Smooth muscle cell (in vitro differentiated cells): Measurements from ENCODE around the gene MAST2. TPM values are rescaled to one million over a fixed set of nuclear protein-coding genes. Genes with fewer than 3 reads are reported as not detected.

ENCODE experiments used
- DNase-seq: peaks from one replicate; lab custom pipeline; 2025; ENCODE audit not compliant: unreplicated experiment; lab: John Stamatoyannopoulos, UW
- H2AFZ ChIP-seq: fragments of 200-600 bp; sonication (generic); 2 replicates; pipeline ENCODE4 v1.6.0; 2016; ENCODE audit warnings: antibody characterized with exemption, low read depth, mild to moderate bottlenecking
- H3F3A ChIP-seq: fragments of 200-600 bp; sonication (generic); 2 replicates; pipeline ENCODE4 v1.6.0; 2017; ENCODE audit warnings: antibody characterized with exemption, low read depth
- H3K27ac ChIP-seq: fragments of 200-600 bp; sonication (generic); 2 replicates; pipeline ENCODE4 v1.5.1; 2016; ENCODE audit warnings: low read depth, mild to moderate bottlenecking
- H3K27me3 ChIP-seq: fragments of 200-600 bp; sonication (generic); 2 replicates; pipeline ENCODE4 v1.6.1; 2016; ENCODE audit warnings: low read depth, mild to moderate bottlenecking
- H3K36me3 ChIP-seq: fragments of 200-600 bp; sonication (generic); 2 replicates; pipeline ENCODE4 v1.5.1; 2016; ENCODE audit warnings: low read depth
- H3K4me1 ChIP-seq: fragments of 200-600 bp; sonication (generic); 2 replicates; pipeline ENCODE4 v1.5.1; 2016; ENCODE audit warnings: low read depth
- H3K4me2 ChIP-seq: fragments of 200-600 bp; sonication (generic); 2 replicates; pipeline ENCODE4 v1.6.0; 2016; ENCODE audit warnings: mild to moderate bottlenecking
- H3K4me3 ChIP-seq: fragments of 200-600 bp; sonication (generic); 2 replicates; pipeline ENCODE4 v1.5.1; 2016; ENCODE audit warnings: mild to moderate bottlenecking
- H3K79me2 ChIP-seq: fragments of 200-600 bp; sonication (generic); 2 replicates; pipeline ENCODE4 v1.6.0; 2016; ENCODE audit warnings: low read depth, mild to moderate bottlenecking
- H3K9ac ChIP-seq: fragments of 200-600 bp; sonication (generic); 2 replicates; pipeline ENCODE4 v1.6.0; 2016; ENCODE audit warnings: low read depth
- H3K9me3 ChIP-seq: fragments of 200-600 bp; sonication (generic); replicated peaks from 2 replicates; pipeline ENCODE4 v1.5.1; 2016; ENCODE audit warnings: low read depth
- H4K20me1 ChIP-seq: fragments of 200-600 bp; sonication (generic); 2 replicates; pipeline ENCODE4 v1.6.0; 2016; ENCODE audit warnings: low read depth
- WGBS: methylation state at CpG from one replicate; pipeline ENCODE4 v1.1.7; 2016; ENCODE audit warnings: low lambda C conversion rate; 5-methylcytosine and 5-hydroxymethylcytosine counted together
- polyA plus RNA-seq: library from polyadenylated mRNA; unstranded; fragments of >200 nt; fragmentation: Nextera tagmentation; extraction: Ambion mirVana; gene quantifications from 2 replicates; pipeline ENCODE4 v1.2.1, GENCODE V29; 2016
- total RNA-seq: library from RNA; depleted of rRNA; stranded (reverse); fragments of >200 nt; gene quantifications from 2 replicates; pipeline ENCODE4 v1.2.3, GENCODE V29; 2014
- TF ChIP-seq, protein P1 (sequence below): fragments of 200-600 bp; sonication (generic); IDR thresholded peaks from 2 replicates; pipeline ENCODE4 v1.5.1; 2017; ENCODE audit warnings: borderline replicate concordance, mild to moderate bottlenecking, antibody characterized with exemption; ENCODE audit not compliant: insufficient read depth, poor library complexity, severe bottlenecking

Gene MAST2
- total and polyA plus RNA-seq, 2 experiments from 2014 or later = 18.4 to 26.2 TPM

DNA sequence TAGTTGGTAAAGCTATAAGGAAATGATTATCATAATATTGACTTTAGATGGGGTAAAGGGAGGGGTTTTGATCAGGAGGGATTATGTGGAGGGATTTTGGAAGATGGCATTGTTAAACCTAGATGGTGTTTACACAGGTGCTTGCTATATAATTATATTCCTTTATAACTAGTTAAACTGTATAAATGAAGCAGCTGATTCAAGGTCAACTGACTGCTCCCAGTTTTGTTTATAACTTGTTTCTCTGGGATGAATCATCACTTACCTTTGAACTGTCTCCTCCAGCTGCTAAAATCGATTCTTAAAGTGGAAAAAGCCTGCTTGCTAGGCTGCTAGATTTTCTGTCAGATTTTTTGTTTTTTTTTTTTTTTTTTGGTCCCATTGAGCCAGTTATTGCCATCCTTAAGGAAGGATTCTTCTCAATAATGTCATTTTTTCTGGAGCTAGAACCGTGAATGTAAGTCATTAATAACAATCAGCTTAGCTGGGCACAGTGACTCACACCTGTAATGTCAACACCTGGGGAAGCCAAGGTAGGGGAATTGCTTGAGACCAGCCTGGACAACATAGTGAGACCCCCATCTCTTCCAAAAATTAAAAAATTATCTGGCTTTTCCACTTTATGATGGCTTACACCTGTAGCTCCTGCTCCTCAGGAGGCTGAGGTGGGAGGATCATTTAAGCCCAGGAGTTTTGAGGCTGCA lies 175.8 kb downstream of the MAST2 start:
- no peaks in the 10 kb centered on the region for H3K4me1 ChIP-seq
- H2AFZ ChIP-seq = no peak overlapping the region
- H3K79me2 ChIP-seq = no peaks in the 10 kb centered on the region
- TF ChIP-seq, protein P1, sequence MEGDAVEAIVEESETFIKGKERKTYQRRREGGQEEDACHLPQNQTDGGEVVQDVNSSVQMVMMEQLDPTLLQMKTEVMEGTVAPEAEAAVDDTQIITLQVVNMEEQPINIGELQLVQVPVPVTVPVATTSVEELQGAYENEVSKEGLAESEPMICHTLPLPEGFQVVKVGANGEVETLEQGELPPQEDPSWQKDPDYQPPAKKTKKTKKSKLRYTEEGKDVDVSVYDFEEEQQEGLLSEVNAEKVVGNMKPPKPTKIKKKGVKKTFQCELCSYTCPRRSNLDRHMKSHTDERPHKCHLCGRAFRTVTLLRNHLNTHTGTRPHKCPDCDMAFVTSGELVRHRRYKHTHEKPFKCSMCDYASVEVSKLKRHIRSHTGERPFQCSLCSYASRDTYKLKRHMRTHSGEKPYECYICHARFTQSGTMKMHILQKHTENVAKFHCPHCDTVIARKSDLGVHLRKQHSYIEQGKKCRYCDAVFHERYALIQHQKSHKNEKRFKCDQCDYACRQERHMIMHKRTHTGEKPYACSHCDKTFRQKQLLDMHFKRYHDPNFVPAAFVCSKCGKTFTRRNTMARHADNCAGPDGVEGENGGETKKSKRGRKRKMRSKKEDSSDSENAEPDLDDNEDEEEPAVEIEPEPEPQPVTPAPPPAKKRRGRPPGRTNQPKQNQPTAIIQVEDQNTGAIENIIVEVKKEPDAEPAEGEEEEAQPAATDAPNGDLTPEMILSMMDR = no peak
- no peaks in the 10 kb centered on the region for H3K27me3 ChIP-seq
- no peak overlapping the region for H3K4me3 ChIP-seq
- no peaks in the 10 kb centered on the region for H4K20me1 ChIP-seq
- no peaks in the 10 kb centered on the region for H3K36me3 ChIP-seq
- no peak overlapping the region for H3K27ac ChIP-seq
- H3K9me3 ChIP-seq = no peaks in the 10 kb centered on the region
- H3K9ac ChIP-seq = no peak overlapping the region
- H3K4me2 ChIP-seq = no peak overlapping the region
- DNase-seq = no peak
- WGBS = 76% methylated on average over 2 of the region's 2 CpGs
- no peaks in the 10 kb centered on the region for H3F3A ChIP-seq

DNA sequence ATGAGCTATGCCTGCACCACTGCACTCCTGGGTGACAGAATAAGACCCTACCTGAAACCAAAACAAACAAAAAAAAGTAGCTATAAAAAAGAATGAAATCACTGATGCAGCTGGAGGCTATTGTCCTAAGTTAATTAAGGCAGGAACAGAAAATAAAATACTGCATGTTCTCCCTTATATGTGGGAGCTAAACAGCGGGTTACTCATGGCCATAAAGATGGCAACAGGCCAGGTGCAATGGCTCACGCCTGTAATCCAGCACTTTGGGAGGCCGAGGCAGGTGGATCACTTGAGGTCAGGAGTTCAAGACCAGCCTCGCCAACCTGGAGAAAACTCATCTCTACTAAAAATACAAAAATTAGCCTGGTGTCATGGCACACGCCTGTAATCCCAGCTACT lies 176.4 kb downstream of the MAST2 start:
- Histone ChIP-seq H3K4me1 (no peaks in the 10 kb centered on the region), H3K4me3 (no peak overlapping the region), H3K27ac (no peak overlapping the region), H3K9me3 (no peaks in the 10 kb centered on the region), H3K27me3 (no peaks in the 10 kb centered on the region), H3K4me2 (no peak overlapping the region), H4K20me1 (no peaks in the 10 kb centered on the region), H2AFZ (no peak overlapping the region), H3K79me2 (no peaks in the 10 kb centered on the region), H3K36me3 (no peaks in the 10 kb centered on the region), H3F3A (no peaks in the 10 kb centered on the region), H3K9ac (no peak overlapping the region)
- 98% methylated on average over 5 of the region's 5 CpGs for WGBS
- DNase-seq = no peak
- TF ChIP-seq, protein P1 = no peak

DNA sequence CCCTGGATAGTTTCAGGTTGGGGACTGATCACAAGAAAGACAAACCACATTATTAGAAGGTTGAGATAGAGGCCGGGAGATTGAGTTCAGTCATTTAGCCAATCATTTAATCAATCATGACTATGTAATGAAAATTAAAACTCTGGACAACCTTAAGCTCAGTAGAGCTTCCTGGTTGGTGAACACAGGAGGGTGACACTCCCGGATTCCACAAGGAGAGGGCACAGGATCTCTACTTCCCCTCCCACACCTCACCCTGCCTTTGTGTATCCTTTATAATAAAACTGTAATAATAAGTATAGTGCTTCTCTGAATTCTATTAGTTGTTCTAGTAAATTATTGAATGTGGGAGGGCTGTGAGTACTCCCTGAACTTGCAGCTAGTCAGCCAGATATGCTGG lies 178.9 kb downstream of the MAST2 start:
- no peak for DNase-seq
- no peaks in the 10 kb centered on the region for H3F3A ChIP-seq
- no peaks in the 10 kb centered on the region for H3K27me3 ChIP-seq
- no peaks in the 10 kb centered on the region for H3K36me3 ChIP-seq
- no peak overlapping the region for H3K4me3 ChIP-seq
- no peaks in the 10 kb centered on the region for H3K79me2 ChIP-seq
- H3K4me2 ChIP-seq = no peak overlapping the region
- no peak overlapping the region for H3K27ac ChIP-seq
- WGBS = 89% methylated on average over 2 of the region's 2 CpGs
- no peak overlapping the region for H3K9ac ChIP-seq
- H3K9me3 ChIP-seq = no peaks in the 10 kb centered on the region
- no peaks in the 10 kb centered on the region for H3K4me1 ChIP-seq
- TF ChIP-seq, protein P1 = no peak
- H2AFZ ChIP-seq = no peak overlapping the region
- no peaks in the 10 kb centered on the region for H4K20me1 ChIP-seq

DNA sequence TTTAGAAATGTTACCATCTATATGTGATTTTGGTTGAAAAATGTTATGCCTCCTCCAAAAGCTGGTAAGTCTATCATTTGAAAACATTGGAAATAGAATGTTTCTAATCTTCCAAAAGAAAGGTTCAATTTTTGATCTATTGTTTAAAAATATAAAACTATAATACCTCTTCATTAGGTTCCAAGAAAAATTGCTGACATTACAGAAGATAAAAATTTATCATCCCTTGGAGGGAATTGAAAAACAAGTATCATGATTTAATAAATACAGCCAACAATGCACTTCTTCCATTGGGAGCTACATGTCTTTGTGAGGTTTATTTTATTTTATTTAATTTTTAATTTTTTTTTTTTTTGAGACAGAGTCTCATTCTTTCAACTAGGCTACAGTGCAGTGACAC lies 180.6 kb downstream of the MAST2 start:
- no peak overlapping the region for H3K9ac ChIP-seq
- no peaks in the 10 kb centered on the region for H4K20me1 ChIP-seq
- H3K4me3 ChIP-seq = no peak overlapping the region
- no peaks in the 10 kb centered on the region for H3K4me1 ChIP-seq
- TF ChIP-seq, protein P1 = no peak
- no peaks in the 10 kb centered on the region for H3K9me3 ChIP-seq
- H3K4me2 ChIP-seq = no peak overlapping the region
- H2AFZ ChIP-seq = no peak overlapping the region
- H3K36me3 ChIP-seq = no peaks in the 10 kb centered on the region
- H3K27ac ChIP-seq = no peak overlapping the region
- no peaks in the 10 kb centered on the region for H3K79me2 ChIP-seq
- DNase-seq = no peak
- no peaks in the 10 kb centered on the region for H3F3A ChIP-seq
- no peaks in the 10 kb centered on the region for H3K27me3 ChIP-seq
